HepG2 (cell line): Measurements from ENCODE around the gene LRRC34.

Experiments used
- EZH2 ChIP-seq: conservative IDR thresholded peaks from 2 replicates; pipeline ENCODE4 v1.6.1; 2012; ENCODE audit warnings: mild to moderate bottlenecking, low read depth, low read length, moderate library complexity
- FOXM1 ChIP-seq: sonication (generic); formaldehyde crosslinking; IDR thresholded peaks from 2 replicates; pipeline ENCODE4 v1.5.0; 2020; ENCODE audit warnings: missing genetic modification reagents
- PCBP1 ChIP-seq: fragments of 200-400 bp; formaldehyde crosslinking; IDR thresholded peaks from 2 replicates; pipeline ENCODE4 v1.6.1; 2017; ENCODE audit warnings: mild to moderate bottlenecking, low read depth, low read length, borderline replicate concordance
- RFX5 ChIP-seq: IDR thresholded peaks from 2 replicates; pipeline ENCODE4 v1.6.1; 2011; ENCODE audit warnings: low read depth, low read length, improper control_type of control experiment
- ZNF282 ChIP-seq: fragments of 450-650 bp; IDR thresholded peaks from 2 replicates; pipeline ENCODE4 v1.6.1; 2018; ENCODE audit not compliant: partially characterized antibody
- ZNF460 ChIP-seq: sonication (generic); formaldehyde crosslinking; IDR thresholded peaks from 2 replicates; pipeline ENCODE4 v1.5.1; 2020; ENCODE audit warnings: missing genetic modification reagents, mild to moderate bottlenecking, borderline replicate concordance
- TF ChIP-seq, protein P1 (sequence below): sonication (generic); formaldehyde crosslinking; IDR thresholded peaks from 2 replicates; pipeline ENCODE4 v1.4.0; 2020; ENCODE audit warnings: missing genetic modification reagents
- TF ChIP-seq, protein P2 (sequence below): sonication (generic); formaldehyde crosslinking; IDR thresholded peaks from 2 replicates; pipeline ENCODE4 v1.5.1; 2020; ENCODE audit warnings: mild to moderate bottlenecking, missing genetic modification reagents, borderline replicate concordance
- TF ChIP-seq, protein P3 (sequence below): IDR thresholded peaks from 2 replicates; pipeline ENCODE4 v1.4.0; 2020; ENCODE audit warnings: mild to moderate bottlenecking, missing genetic modification reagents

DNA sequence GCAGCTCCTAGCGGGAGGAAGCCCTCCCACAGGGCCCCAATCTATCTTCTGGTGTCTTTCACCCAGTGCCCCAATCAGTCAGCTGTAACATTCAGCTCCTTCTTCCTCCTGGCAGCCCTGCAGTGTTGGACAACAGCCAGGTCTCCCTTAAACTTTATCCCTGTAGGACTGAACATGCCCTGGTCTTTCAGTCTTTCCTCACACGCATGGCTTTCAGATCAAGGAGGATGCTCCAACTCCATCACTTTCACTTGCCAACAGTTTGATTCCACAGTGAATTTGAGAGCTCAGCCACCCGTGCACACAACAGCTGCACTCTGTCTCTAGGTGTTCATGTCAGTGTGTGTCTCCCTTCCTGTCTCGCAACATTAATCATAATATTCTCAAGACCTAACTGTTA is 28.5 kb upstream of the LRRC34 start:
- TF ChIP-seq ZNF282 (no peak), FOXM1 (no peak), RFX5 (no peak), ZNF460 (CRISPR knock-in tag) (no peak), EZH2 (no peak), PCBP1 (no peak)
- TF ChIP-seq, protein P1, sequence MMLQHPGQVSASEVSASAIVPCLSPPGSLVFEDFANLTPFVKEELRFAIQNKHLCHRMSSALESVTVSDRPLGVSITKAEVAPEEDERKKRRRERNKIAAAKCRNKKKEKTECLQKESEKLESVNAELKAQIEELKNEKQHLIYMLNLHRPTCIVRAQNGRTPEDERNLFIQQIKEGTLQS = no peak
- TF ChIP-seq, protein P2, sequence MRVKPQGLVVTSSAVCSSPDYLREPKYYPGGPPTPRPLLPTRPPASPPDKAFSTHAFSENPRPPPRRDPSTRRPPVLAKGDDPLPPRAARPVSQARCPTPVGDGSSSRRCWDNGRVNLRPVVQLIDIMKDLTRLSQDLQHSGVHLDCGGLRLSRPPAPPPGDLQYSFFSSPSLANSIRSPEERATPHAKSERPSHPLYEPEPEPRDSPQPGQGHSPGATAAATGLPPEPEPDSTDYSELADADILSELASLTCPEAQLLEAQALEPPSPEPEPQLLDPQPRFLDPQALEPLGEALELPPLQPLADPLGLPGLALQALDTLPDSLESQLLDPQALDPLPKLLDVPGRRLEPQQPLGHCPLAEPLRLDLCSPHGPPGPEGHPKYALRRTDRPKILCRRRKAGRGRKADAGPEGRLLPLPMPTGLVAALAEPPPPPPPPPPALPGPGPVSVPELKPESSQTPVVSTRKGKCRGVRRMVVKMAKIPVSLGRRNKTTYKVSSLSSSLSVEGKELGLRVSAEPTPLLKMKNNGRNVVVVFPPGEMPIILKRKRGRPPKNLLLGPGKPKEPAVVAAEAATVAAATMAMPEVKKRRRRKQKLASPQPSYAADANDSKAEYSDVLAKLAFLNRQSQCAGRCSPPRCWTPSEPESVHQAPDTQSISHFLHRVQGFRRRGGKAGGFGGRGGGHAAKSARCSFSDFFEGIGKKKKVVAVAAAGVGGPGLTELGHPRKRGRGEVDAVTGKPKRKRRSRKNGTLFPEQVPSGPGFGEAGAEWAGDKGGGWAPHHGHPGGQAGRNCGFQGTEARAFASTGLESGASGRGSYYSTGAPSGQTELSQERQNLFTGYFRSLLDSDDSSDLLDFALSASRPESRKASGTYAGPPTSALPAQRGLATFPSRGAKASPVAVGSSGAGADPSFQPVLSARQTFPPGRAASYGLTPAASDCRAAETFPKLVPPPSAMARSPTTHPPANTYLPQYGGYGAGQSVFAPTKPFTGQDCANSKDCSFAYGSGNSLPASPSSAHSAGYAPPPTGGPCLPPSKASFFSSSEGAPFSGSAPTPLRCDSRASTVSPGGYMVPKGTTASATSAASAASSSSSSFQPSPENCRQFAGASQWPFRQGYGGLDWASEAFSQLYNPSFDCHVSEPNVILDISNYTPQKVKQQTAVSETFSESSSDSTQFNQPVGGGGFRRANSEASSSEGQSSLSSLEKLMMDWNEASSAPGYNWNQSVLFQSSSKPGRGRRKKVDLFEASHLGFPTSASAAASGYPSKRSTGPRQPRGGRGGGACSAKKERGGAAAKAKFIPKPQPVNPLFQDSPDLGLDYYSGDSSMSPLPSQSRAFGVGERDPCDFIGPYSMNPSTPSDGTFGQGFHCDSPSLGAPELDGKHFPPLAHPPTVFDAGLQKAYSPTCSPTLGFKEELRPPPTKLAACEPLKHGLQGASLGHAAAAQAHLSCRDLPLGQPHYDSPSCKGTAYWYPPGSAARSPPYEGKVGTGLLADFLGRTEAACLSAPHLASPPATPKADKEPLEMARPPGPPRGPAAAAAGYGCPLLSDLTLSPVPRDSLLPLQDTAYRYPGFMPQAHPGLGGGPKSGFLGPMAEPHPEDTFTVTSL = no peak
- TF ChIP-seq, protein P3, sequence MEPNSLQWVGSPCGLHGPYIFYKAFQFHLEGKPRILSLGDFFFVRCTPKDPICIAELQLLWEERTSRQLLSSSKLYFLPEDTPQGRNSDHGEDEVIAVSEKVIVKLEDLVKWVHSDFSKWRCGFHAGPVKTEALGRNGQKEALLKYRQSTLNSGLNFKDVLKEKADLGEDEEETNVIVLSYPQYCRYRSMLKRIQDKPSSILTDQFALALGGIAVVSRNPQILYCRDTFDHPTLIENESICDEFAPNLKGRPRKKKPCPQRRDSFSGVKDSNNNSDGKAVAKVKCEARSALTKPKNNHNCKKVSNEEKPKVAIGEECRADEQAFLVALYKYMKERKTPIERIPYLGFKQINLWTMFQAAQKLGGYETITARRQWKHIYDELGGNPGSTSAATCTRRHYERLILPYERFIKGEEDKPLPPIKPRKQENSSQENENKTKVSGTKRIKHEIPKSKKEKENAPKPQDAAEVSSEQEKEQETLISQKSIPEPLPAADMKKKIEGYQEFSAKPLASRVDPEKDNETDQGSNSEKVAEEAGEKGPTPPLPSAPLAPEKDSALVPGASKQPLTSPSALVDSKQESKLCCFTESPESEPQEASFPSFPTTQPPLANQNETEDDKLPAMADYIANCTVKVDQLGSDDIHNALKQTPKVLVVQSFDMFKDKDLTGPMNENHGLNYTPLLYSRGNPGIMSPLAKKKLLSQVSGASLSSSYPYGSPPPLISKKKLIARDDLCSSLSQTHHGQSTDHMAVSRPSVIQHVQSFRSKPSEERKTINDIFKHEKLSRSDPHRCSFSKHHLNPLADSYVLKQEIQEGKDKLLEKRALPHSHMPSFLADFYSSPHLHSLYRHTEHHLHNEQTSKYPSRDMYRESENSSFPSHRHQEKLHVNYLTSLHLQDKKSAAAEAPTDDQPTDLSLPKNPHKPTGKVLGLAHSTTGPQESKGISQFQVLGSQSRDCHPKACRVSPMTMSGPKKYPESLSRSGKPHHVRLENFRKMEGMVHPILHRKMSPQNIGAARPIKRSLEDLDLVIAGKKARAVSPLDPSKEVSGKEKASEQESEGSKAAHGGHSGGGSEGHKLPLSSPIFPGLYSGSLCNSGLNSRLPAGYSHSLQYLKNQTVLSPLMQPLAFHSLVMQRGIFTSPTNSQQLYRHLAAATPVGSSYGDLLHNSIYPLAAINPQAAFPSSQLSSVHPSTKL (CRISPR knock-in tag) = no peak
